ENCODE results near the gene NTRK2. TPM values are rescaled to one million over a fixed set of nuclear protein-coding genes. Genes with fewer than 3 reads are reported as not detected.

The NTRK2 gene
- total RNA-seq, 1 experiment from 2014 or later: not detected

DNA sequence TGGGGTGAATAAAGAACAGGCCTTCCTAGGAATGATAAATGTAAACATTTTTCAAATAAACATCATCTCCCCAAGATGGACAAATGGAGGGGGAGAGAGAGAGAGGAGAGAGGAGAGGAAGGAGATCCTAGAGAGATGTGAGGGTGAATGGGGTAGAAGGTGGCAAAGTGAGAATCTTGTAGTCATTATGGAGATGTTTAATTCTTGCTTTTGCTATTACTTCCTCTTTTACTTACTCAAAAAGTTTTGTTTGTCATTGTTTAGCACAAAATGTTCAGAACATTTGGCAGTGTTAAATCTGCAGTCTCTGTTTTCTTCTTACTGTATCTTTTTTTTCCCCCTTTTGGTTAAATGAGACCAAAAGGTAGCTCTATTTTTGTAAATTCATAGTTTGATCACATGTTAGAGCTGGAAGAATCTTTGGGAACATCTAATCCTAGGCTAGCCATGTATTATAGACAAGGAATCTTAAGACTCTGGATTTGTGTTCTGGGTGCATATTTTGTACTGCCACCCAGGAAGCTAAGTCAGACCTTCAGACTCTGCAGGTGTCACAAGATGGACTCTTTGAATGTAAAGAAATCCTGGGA is 266.1 kb downstream of the NTRK2 start:
- ATAC-seq (no peak), DNase-seq (ENCODE audit: low read depth, low spot score) (no peak)
- H3K9me2 ChIP-seq (ENCODE audit: insufficient read depth): no peaks in the 10 kb centered on the region
- H3K9me3 ChIP-seq (ENCODE audit: control insufficient read depth in 1 of 2, insufficient read depth in 1 of 2, low read depth in 1 of 2, low read length in 2 of 2): no peaks in the 10 kb centered on the region
- no peaks in the 10 kb centered on the region for H3K79me2 ChIP-seq (ENCODE audit: insufficient read depth, low read length)
- CTCF ChIA-PET: no interaction called here
- H4K20me1 ChIP-seq (ENCODE audit: insufficient read depth): no peaks in the 10 kb centered on the region
- H3K4me3 ChIP-seq (replicated peaks in 1 of 2; ENCODE audit: low read depth in 1 of 2, low read length in 2 of 2): no peak overlapping the region
- RAD21 ChIA-PET (ENCODE audit: low non-redundant PET in 1 of 2, low total read pairs in 2 of 2, uncharacterized antibody in 2 of 2, unreplicated experiment in 2 of 2): no interaction called here
- no peak for TF ChIP-seq SIN3A (IDR thresholded peaks at IDR 0.05; ENCODE audit: low read depth)
- no peak for TF ChIP-seq ZNF274 (IDR thresholded peaks at IDR 0.05; ENCODE audit: low read depth, low read length)
- no peak for TF ChIP-seq EGR1 (IDR thresholded peaks at IDR 0.05; ENCODE audit: low read depth)
- TF ChIP-seq POLR2AphosphoS5 (IDR thresholded peaks at IDR 0.05; ENCODE audit: low read depth, low read length): no peak
- TF ChIP-seq, protein P1, sequence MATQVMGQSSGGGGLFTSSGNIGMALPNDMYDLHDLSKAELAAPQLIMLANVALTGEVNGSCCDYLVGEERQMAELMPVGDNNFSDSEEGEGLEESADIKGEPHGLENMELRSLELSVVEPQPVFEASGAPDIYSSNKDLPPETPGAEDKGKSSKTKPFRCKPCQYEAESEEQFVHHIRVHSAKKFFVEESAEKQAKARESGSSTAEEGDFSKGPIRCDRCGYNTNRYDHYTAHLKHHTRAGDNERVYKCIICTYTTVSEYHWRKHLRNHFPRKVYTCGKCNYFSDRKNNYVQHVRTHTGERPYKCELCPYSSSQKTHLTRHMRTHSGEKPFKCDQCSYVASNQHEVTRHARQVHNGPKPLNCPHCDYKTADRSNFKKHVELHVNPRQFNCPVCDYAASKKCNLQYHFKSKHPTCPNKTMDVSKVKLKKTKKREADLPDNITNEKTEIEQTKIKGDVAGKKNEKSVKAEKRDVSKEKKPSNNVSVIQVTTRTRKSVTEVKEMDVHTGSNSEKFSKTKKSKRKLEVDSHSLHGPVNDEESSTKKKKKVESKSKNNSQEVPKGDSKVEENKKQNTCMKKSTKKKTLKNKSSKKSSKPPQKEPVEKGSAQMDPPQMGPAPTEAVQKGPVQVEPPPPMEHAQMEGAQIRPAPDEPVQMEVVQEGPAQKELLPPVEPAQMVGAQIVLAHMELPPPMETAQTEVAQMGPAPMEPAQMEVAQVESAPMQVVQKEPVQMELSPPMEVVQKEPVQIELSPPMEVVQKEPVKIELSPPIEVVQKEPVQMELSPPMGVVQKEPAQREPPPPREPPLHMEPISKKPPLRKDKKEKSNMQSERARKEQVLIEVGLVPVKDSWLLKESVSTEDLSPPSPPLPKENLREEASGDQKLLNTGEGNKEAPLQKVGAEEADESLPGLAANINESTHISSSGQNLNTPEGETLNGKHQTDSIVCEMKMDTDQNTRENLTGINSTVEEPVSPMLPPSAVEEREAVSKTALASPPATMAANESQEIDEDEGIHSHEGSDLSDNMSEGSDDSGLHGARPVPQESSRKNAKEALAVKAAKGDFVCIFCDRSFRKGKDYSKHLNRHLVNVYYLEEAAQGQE (IDR thresholded peaks at IDR 0.05; ENCODE audit: low read depth): no peak
- TF ChIP-seq, protein P2, sequence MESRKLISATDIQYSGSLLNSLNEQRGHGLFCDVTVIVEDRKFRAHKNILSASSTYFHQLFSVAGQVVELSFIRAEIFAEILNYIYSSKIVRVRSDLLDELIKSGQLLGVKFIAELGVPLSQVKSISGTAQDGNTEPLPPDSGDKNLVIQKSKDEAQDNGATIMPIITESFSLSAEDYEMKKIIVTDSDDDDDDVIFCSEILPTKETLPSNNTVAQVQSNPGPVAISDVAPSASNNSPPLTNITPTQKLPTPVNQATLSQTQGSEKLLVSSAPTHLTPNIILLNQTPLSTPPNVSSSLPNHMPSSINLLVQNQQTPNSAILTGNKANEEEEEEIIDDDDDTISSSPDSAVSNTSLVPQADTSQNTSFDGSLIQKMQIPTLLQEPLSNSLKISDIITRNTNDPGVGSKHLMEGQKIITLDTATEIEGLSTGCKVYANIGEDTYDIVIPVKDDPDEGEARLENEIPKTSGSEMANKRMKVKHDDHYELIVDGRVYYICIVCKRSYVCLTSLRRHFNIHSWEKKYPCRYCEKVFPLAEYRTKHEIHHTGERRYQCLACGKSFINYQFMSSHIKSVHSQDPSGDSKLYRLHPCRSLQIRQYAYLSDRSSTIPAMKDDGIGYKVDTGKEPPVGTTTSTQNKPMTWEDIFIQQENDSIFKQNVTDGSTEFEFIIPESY (IDR thresholded peaks at IDR 0.05; ENCODE audit: extremely low read depth, insufficient replicate concordance, low read length): no peak
- TF ChIP-seq EZH2phosphoT487 (IDR thresholded peaks at IDR 0.05; ENCODE audit: borderline replicate concordance): no peak
- TF ChIP-seq EZH2 (IDR thresholded peaks at IDR 0.05): no peak
- no peak for TF ChIP-seq CEBPB (IDR thresholded peaks at IDR 0.05; ENCODE audit: low read depth)
- no peak overlapping the region for H2AFZ ChIP-seq (ENCODE audit: low read depth, low read length, poor library complexity, severe bottlenecking)
- H3K4me1 ChIP-seq (ENCODE audit: control insufficient read depth in 1 of 2, insufficient read depth in 2 of 2, low read length in 2 of 2): peaks cover 0 to 5% of the 10 kb centered on the region in 2 experiments; a peak in 1 of 4 replicates
- no peak overlapping the region for H3K4me2 ChIP-seq (ENCODE audit: low read length)
- no peak overlapping the region for H3K9ac ChIP-seq (ENCODE audit: low read length)
- POLR2A ChIA-PET: no interaction called here
- no peak overlapping the region for H3K27ac ChIP-seq (ENCODE audit: low read depth, low read length)
- no peaks in the 10 kb centered on the region for H3K27me3 ChIP-seq (ENCODE audit: insufficient read depth, low read length)
- no peaks in the 10 kb centered on the region for H3K36me3 ChIP-seq (ENCODE audit: control insufficient read depth in 1 of 2, insufficient read depth in 2 of 2, low read length in 2 of 2)
- no TSS peak for BruUV-seq (replicated peaks)
- intact Hi-C loops (cut with micrococcal nuclease): no loop called here

Data from HCT116 (cell line).